Measurements from ENCODE around the gene XYLT1. TPM values are rescaled to one million over a fixed set of nuclear protein-coding genes. Genes with fewer than 3 reads are reported as not detected.

Gene XYLT1
- total and polyA plus RNA-seq, 10 of the 15 experiments (the other 5 are each of a cell fraction or from before 2014, with no cell fraction given), result 0.88 to 14.8 (median 5.8) TPM

- TF ChIP-seq ETV6 (conservative IDR thresholded peaks at IDR 0.05 in 1 of 2, IDR thresholded peaks at IDR 0.05 in 1 of 2; ENCODE audit: borderline replicate concordance in 1 of 2, low read depth in 1 of 2) (peak in 1 of 2 experiments; percentile 52; a peak in 1 of 4 replicates), SKIL (IDR thresholded peaks at IDR 0.05; ENCODE audit: low read depth, poor library complexity, severe bottlenecking) (peak; percentile 89), ELK1 (IDR thresholded peaks at IDR 0.05; ENCODE audit: low read depth, low read length) (no peak), YY1 (IDR thresholded peaks at IDR 0.05; ENCODE audit: low read depth, low read length) (no peak), MEF2A (IDR thresholded peaks at IDR 0.05; ENCODE audit: insufficient read depth, low read depth, low read length) (peak; percentile 98), KDM1A (IDR thresholded peaks at IDR 0.05; ENCODE audit: borderline replicate concordance) (no peak), CEBPB (IDR thresholded peaks at IDR 0.05; ENCODE audit: borderline replicate concordance in 1 of 2, low read depth in 2 of 2, low read length in 2 of 2) (0 out of 4 replicates have a peak, but pooled peaks of 1 of the 2 experiments have one; percentile 54), IRF4 (IDR thresholded peaks at IDR 0.05; ENCODE audit: low read depth, low read length) (no peak), POU2F2 (IDR thresholded peaks at IDR 0.05; ENCODE audit: borderline replicate concordance, low read depth, low read length) (peak; percentile 70; the same call in 1 of the 3 replicates), HDAC2 (IDR thresholded peaks at IDR 0.05) (no peak), RELA (IDR thresholded peaks at IDR 0.05; ENCODE audit: borderline replicate concordance, partially characterized antibody) (peak; percentile 34), RUNX3 (IDR thresholded peaks at IDR 0.05; ENCODE audit: low read length) (peak; percentile 99), ZBTB4 (CRISPR knock-in tag; IDR thresholded peaks at IDR 0.05) (no peak), PKNOX1 (IDR thresholded peaks at IDR 0.05) (peak; percentile 77), EED (IDR thresholded peaks at IDR 0.05; ENCODE audit: low read depth) (peak; percentile 86), ZSCAN29 (IDR thresholded peaks at IDR 0.05) (0 out of 2 replicates have a peak, but pooled peaks have one; percentile 23), SMC3 (IDR thresholded peaks at IDR 0.05; ENCODE audit: borderline replicate concordance, low read length) (no peak), FOXM1 (IDR thresholded peaks at IDR 0.05; ENCODE audit: low read depth, low read length) (peak; percentile 84), PAX8 (IDR thresholded peaks at IDR 0.05) (no peak), DPF2 (IDR thresholded peaks at IDR 0.05) (no peak), BHLHE40 (IDR thresholded peaks at IDR 0.05; ENCODE audit: borderline replicate concordance in 1 of 2, low read depth in 2 of 2, low read length in 1 of 2) (peak in 1 of 2 experiments; percentile 58; a peak in 2 of 4 replicates), SRF (IDR thresholded peaks at IDR 0.05; ENCODE audit: low read depth in 2 of 2, low read length in 2 of 2) (0 out of 4 replicates have a peak, but pooled peaks of 1 of the 2 experiments have one; percentile 3)
Measured at GRCh38 chr16:17134586-17134985, 336.2 kb downstream of the XYLT1 start (continued).

Data from GM12878 (cell line).